HG02623 (cell line): ENCODE results near the gene HSPB7.
"Not testable (repeated sequence)": the region's sequence is repeated elsewhere in the genome, so short reads cannot be mapped to it uniquely, and the experiment has no call there.

Experiments used
- ATAC-seq: cut with Tn5 transposase; IDR thresholded peaks from one replicate; pipeline ENCODE4 v1.9.1; 2021; ENCODE audit warnings: moderate library complexity; ENCODE audit not compliant: unreplicated experiment

HSPB7 gene

DNA sequence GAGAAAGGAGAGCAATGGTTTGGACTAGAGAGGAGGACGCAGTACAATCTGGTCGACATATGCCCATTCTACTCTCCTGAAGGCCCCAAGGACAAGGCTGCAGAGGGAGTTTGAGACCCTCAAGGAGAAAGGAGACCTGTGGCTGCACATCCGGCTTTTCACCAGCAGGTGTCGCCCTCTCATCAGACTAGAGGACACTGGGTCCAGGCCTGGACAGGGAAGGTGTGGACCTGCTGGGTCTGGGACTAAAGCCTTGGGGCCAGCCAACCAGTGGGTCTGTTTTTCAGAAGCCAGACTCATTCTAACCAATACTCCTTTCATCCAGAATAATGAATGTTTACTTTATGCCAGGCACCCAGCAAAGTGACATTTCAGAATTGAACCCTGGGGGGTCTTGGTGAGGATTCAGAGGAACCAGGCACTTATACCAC, 8.8 kb downstream of the HSPB7 start:
- no peak for ATAC-seq

- ATAC-seq = no peak
These were observed 10.0 kb downstream of the HSPB7 start for GRCh38 chr1:16007671-16008341.

DNA sequence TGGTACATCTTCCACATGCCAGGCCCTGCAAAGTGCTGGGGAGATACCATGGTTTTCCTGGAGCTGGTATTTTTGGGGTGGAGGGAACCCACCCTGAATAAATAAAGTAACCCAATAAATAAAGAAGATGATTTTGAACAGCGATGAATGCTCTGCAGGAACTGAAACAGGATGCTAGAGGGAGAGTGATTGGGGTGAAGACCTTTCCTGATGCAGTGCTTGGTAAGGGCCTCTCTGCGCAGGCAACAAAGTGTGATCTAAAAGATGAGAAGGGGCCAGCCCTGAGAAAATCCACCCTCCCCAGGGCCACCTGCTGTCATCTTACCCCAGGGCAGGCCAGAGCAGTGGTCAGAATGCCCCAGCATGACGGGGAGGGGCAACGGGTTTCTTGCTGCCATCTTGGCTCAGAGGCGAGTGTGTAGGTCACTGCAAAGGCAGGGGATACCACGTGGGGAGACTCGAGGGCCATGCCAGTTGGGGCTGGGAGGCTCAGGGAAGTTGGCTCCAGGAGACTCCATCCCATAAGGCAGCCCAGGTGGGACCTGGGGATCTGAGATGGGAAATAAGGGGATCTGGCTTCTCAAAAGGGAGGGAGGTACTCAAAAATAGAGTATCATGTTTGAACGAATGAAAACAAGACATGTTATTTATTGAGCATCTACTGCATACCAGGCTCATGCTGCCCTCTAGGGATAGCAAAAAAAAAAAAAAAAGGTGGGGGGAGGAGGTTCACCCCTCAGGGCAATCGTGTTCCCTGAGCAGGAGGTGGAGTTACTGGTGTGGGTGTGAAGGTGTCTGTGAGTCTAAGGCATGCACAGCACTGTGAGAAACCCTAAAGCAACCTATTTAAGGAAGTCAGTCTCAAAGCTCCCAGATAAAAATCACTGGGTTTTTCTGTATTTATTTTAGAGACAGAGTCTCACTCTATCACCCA, 11.0 kb downstream of the HSPB7 start:
- no peak for ATAC-seq

- no peak for ATAC-seq
These were observed 11.8 kb downstream of the HSPB7 start for GRCh38 chr1:16006010-16006409.

- ATAC-seq = no peak
These were observed 12.2 kb downstream of the HSPB7 start for GRCh38 chr1:16005597-16005996.

- not testable (repeated sequence) for ATAC-seq
These were observed 16.6 kb downstream of the HSPB7 start for GRCh38 chr1:16001274-16001673.

DNA sequence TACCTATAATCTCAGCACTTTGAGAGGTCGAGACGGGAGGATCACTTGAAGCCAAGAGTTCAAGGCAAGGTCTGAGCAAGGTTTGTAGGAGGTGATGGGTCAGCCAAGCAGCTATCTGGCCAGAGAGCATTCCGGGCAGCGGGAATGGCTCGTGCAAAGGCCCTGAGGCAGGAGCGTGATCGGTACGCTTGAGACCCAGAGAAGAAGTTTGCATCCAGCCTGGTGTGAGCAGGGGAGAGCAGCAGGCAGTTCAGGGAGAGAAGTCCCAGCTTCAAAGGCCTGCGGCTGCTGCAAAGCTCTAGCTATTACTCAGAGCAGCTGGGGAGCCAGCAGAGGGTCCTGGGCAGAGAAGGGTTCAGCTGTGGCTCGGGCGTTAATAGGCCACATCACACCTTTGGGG, 18.9 kb downstream of the HSPB7 start:
- ATAC-seq = no peak

DNA sequence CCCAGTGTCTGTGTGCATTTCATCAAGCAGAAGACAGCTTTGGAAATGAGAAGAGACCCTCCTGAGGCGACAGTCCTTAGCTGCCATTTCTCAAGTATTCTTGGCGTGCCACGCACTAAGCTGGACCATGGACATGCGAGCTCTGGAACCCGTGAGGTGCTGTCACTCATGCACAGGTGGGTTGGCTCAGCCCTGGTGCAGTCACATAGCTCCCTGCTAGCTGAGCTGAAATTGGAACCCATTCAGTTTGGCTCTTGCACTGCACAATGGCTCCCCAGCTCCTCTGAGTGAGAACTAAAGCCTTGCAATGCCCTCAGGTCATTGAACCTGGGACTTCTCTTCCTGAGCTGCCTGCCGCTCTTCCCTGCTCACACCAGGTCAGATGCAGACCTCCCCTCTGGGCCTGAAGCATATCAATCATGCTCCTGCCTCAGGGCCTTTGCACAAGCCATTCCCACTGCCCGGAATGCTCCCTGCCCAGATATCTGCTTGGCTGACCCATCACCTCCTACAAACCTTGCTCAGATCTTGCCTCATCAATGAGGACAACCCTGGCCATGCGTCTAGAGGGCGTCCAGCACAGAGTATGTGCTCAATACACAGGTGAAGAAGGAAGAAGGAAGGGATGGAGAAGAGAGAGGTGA, 20.1 kb downstream of the HSPB7 start:
- ATAC-seq = no peak

DNA sequence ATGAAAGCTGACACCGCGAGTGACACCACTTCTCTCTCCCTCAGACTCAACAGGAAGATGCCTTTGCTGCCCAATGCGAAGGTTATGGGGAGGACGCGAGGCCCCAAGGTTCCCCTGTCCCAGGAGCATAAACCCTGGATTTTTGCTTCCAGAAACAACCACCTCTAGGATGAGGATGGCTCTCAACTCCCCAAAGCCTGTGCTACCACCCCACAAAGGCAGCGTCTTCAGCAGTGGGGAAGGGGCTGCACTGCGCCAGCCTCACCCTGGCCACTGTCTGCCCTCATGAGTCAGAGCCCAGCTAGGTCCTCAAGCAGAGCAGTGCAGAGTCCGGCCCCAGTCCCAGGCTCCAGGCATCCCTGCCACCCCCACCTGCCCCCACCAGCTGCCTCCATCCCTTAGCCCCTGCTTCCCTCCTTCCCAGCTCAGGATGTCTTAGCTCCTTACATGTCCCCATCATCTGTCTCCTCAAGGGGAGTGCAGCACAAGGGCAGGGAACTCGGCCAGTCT, 20.7 kb downstream of the HSPB7 start:
- ATAC-seq = no peak

DNA sequence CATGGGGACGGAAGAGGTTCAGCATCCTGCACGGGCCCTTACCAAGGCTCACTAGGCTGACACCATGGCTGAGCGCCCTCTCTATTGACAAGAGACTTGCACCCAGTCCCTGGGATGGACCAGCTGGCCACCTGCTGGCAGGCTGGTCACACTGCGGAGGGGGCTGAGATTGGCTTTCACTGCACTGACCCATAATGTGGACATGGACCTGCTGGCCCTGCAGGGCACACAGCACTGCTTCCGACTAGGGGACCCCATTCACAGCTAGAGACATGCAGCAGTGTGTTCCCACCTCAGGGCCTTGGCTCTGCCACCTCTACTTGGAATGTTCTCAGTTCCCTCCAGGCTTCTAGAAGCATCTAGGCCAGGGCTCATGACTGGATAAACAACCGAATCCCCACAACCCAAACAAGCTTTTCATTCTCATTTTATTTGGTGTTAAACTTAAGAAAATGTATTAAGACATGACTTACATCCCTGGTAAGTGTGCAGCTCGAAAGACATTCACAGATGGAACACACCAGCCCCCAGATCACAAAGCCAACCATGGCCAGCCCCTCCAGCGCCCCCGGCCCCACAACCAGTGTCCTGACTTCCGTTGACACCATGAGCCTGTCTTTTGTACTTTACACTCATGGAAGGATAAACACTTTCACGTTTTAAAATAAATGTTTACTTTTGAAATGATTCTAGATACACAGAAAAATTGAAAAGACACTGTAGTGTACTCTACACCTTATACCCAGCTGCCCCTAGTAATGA, 23.1 kb downstream of the HSPB7 start:
- ATAC-seq = no peak

GRCh38 chr1:15994081-15994480, 23.8 kb downstream of the HSPB7 start:
- no peak for ATAC-seq

DNA sequence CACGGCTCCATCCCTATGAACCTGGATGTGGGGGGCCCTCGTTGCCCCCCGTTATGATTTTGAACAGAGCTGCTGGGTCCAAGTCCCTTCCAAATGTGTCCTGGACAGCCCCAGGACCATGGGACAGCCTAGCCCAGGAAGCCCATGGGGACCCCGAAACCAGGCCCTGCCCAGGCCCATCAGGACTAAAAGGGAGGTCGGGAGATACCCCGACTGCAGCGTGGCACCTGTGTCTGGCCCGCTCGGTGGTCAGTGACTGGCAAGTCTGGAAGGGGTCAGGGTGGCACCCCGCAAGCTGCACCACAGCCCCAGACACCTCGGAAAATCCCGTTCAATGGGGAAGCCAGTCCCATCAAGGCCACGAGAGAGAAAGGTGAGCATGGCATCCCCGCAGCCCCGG, 24.2 kb downstream of the HSPB7 start:
- ATAC-seq = no peak

DNA sequence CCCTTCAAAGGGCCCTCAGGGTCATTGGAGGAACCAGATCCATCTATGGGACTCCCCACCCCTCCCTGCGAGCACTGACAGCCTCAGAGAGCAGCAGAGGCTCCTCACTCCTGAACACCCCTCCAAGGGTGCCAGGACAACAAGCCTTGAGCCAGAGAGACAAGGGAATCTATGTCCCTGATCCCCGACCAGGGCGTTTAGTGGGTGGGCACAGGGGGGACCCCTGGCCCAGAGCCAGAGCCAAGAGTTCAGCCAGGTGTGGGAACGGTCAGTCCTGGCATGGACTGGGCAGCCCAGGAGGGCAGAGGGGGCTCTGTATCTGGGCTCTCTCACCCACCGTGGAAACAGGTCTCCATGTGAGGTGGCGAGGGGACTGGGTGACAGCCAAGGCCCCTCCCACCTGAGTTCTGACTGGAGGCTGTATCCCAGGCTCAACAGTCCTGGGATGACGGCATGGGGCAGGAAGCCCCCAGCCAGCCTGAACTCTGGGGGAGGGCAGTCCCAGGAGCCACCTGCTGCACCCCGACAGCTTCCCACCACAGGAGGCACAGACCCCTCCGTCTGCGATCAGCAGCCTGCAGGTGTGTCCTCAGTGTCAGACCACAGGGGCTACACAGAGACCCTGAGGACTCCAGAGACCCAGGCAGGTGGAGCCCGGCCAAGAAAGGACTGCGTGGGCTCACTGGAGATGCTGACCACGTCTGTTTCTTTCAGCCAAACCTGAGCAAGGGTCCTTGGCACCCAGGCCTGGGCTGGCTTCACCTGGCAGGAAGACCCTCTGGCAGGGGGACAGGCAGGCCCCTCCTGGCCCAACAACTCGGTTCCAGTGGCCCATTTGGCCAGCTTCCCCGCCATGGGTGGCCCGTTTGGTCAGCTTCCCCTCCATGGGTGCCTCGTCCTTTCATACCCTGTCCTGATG, 25.0 kb downstream of the HSPB7 start:
- no peak for ATAC-seq

GRCh38 chr1:15992187-15992553, 25.7 kb downstream of the HSPB7 start:
- no peak for ATAC-seq

GRCh38 chr1:15991427-15992186, 26.2 kb downstream of the HSPB7 start:
- no peak for ATAC-seq

DNA sequence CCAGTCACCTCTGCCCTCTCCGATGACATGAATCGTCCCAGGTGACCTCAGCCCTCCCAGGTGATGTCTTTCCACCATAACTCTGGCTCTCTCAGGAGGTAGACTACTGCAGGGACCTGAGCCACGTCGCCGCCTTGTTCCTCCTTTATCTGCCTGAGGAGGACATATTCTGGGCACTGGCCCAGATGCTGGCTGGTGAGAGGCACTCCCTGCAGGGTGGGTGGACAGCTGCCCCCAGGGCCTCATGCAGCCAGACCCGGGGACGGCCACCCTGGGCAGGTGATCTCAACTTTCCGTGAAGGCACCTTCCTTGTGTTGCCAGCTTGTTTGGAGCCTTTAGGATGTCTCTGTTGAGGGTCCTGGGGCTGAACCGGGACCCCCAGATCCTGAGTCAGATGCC, 28.1 kb downstream of the HSPB7 start:
- ATAC-seq = no peak

DNA sequence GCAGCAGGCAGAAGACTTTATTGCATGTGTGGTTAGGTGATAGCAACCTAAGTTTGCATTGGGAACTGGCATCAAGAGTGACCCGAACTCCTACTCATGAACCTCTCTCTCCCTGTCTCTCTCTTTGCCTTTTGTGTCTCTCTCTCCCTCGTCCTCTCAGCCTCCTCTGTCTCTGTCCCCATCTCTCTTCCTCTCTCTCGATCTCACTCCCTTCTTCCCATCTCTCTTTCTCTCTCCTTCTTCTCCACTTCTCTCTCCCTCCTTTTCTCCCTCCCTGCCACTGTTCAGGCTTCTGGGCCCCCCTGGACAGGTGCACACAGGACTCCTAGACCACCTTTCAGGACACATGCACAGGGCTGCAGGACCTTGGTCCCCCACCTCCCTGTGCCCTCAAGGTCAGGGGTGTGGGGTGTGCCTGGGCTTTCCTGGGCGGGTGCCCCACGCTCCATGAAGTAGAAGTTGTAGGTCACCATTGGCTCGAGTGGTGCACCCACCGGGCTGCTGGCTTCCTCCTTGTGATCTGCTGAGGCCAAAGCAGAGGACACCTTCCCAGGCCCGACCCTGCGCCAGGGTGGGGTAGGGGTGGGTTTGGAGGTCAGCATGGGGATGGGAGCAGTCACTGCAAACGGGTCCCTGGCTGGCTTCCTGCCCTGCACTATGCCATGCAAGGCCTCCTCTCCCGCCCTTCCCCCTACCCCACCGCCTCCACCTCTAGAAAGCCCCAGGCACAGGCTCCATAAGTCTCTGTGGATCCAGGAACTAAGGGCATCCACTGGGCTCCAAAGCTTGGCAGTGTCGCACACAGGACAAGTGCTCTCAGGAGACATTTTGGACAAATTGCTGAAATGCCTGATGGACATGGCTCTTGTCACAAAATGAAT, 28.7 kb downstream of the HSPB7 start:
- ATAC-seq = no peak
